Measurements from ENCODE around the gene PNMT. TPM values are rescaled to one million over a fixed set of nuclear protein-coding genes. Genes with fewer than 3 reads are reported as not detected.

PNMT gene
- total and polyA plus RNA-seq, 2 experiments from 2014 or later = 51.9 to 204 TPM

GRCh38 chr17:39632153-39632941, 35.9 kb upstream of the PNMT start:
- H3K27ac ChIP-seq = no peak overlapping the region
- no peaks in the 10 kb centered on the region for H3K9me3 ChIP-seq (ENCODE audit: low read depth)
- 47% methylated on average over 5 of the region's 13 CpGs for WGBS (ENCODE audit: low lambda C conversion rate, missing lambda C conversion rate)
- H3K27me3 ChIP-seq = peaks cover 17% of the 10 kb centered on the region
- peaks cover 2% of the 10 kb centered on the region for H3K79me2 ChIP-seq
- no peaks in the 10 kb centered on the region for H3K9me2 ChIP-seq (replicated peaks; ENCODE audit: insufficient read depth)
- H3K4me2 ChIP-seq = no peak overlapping the region
- H2AFZ ChIP-seq = no peak overlapping the region
- peaks cover 30% of the 10 kb centered on the region for H3K4me1 ChIP-seq (ENCODE audit: insufficient read depth)
- DNase-seq (ENCODE audit: low spot score) = no peak
- TF ChIP-seq, protein P1, sequence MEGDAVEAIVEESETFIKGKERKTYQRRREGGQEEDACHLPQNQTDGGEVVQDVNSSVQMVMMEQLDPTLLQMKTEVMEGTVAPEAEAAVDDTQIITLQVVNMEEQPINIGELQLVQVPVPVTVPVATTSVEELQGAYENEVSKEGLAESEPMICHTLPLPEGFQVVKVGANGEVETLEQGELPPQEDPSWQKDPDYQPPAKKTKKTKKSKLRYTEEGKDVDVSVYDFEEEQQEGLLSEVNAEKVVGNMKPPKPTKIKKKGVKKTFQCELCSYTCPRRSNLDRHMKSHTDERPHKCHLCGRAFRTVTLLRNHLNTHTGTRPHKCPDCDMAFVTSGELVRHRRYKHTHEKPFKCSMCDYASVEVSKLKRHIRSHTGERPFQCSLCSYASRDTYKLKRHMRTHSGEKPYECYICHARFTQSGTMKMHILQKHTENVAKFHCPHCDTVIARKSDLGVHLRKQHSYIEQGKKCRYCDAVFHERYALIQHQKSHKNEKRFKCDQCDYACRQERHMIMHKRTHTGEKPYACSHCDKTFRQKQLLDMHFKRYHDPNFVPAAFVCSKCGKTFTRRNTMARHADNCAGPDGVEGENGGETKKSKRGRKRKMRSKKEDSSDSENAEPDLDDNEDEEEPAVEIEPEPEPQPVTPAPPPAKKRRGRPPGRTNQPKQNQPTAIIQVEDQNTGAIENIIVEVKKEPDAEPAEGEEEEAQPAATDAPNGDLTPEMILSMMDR (IDR thresholded peaks at IDR 0.05; ENCODE audit: poor library complexity) = no peak
- no peak for TF ChIP-seq EZH2 (IDR thresholded peaks at IDR 0.05; ENCODE audit: borderline replicate concordance)
- TF ChIP-seq EZH2phosphoT487 (IDR thresholded peaks at IDR 0.05; ENCODE audit: low read depth, severe bottlenecking, unreplicated experiment) = no peak
- no peak overlapping the region for H3K4me3 ChIP-seq
- H4K20me1 ChIP-seq (ENCODE audit: insufficient read depth, poor library complexity, severe bottlenecking) = no peaks in the 10 kb centered on the region
- no peaks in the 10 kb centered on the region for H3K36me3 ChIP-seq (replicated peaks; ENCODE audit: insufficient read depth, low read depth)

- Histone ChIP-seq H3K36me3 (replicated peaks; ENCODE audit: insufficient read depth, low read depth) (no peaks in the 10 kb centered on the region), H3K27ac (no peak overlapping the region), H3K9me2 (replicated peaks; ENCODE audit: insufficient read depth) (no peaks in the 10 kb centered on the region), H3K4me3 (no peak overlapping the region), H3K79me2 (peaks cover 15% of the 10 kb centered on the region), H2AFZ (no peak overlapping the region), H3K9me3 (ENCODE audit: low read depth) (no peaks in the 10 kb centered on the region), H3K4me2 (no peak overlapping the region), H3K4me1 (ENCODE audit: insufficient read depth) (peaks cover 33% of the 10 kb centered on the region), H3K27me3 (peaks cover 5% of the 10 kb centered on the region), H4K20me1 (ENCODE audit: insufficient read depth, poor library complexity, severe bottlenecking) (no peaks in the 10 kb centered on the region)
- TF ChIP-seq, protein P1 (IDR thresholded peaks at IDR 0.05; ENCODE audit: poor library complexity) = no peak
- TF ChIP-seq EZH2 (IDR thresholded peaks at IDR 0.05; ENCODE audit: borderline replicate concordance) (no peak), EZH2phosphoT487 (IDR thresholded peaks at IDR 0.05; ENCODE audit: low read depth, severe bottlenecking, unreplicated experiment) (no peak)
- 87% methylated on average over 8 of the region's 8 CpGs for WGBS (ENCODE audit: low lambda C conversion rate, missing lambda C conversion rate)
- no peak for DNase-seq (ENCODE audit: low spot score)
These were observed 34.6 kb upstream of the PNMT start for GRCh38 chr17:39633570-39634183.

DNA sequence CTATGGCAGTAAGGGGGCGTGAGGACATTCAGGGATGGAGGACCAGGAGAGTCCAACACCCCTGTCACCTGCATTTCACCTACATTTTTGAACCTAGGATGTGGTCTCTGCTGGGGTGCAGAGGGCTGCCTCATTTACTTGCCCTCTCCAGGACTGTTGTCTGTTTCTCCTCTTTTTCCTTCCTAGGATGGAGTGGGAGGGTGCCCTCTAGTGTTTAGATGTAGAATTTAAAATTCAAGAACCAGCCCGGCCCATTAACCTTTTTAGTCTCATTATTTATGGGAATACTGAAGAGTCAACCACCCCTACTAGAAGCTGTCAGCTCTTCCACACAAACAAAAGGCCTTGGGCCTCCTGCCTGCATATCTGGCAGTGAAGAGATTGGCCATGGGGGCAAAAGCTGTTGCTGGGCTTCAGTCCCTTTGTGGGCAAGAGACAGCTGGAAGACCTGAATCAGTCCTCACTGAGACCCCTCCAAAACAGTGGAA, 33.8 kb upstream of the PNMT start:
- H3K79me2 ChIP-seq = peaks cover 23% of the 10 kb centered on the region
- no peak overlapping the region for H3K4me3 ChIP-seq
- TF ChIP-seq, protein P1 (IDR thresholded peaks at IDR 0.05; ENCODE audit: poor library complexity) = peak; percentile 69
- no peak for TF ChIP-seq EZH2 (IDR thresholded peaks at IDR 0.05; ENCODE audit: borderline replicate concordance)
- DNase-seq (ENCODE audit: low spot score) = peak; percentile 69
- H4K20me1 ChIP-seq (ENCODE audit: insufficient read depth, poor library complexity, severe bottlenecking) = no peaks in the 10 kb centered on the region
- no peak overlapping the region for H3K4me2 ChIP-seq
- no peaks in the 10 kb centered on the region for H3K36me3 ChIP-seq (replicated peaks; ENCODE audit: insufficient read depth, low read depth)
- 48% methylated on average over 2 of the region's 2 CpGs for WGBS (ENCODE audit: low lambda C conversion rate, missing lambda C conversion rate)
- H2AFZ ChIP-seq = no peak overlapping the region
- no peaks in the 10 kb centered on the region for H3K9me3 ChIP-seq (ENCODE audit: low read depth)
- H3K27ac ChIP-seq = no peak overlapping the region
- H3K9me2 ChIP-seq (replicated peaks; ENCODE audit: insufficient read depth) = no peaks in the 10 kb centered on the region
- H3K27me3 ChIP-seq = no peaks in the 10 kb centered on the region
- H3K4me1 ChIP-seq (ENCODE audit: insufficient read depth) = peaks cover 40% of the 10 kb centered on the region

All from hepatocyte (in vitro differentiated cells).